GM18909 (cell line): ENCODE data around the gene BBOF1.
"Not testable (repeated sequence)": the region's sequence is repeated elsewhere in the genome, so short reads cannot be mapped to it uniquely, and the experiment has no call there.

Source experiments
- ATAC-seq: cut with Tn5 transposase; IDR thresholded peaks from one replicate; pipeline ENCODE4 v1.9.1; 2021; ENCODE audit warnings: mild to moderate bottlenecking; ENCODE audit not compliant: unreplicated experiment, poor library complexity

BBOF1 gene, protein sequence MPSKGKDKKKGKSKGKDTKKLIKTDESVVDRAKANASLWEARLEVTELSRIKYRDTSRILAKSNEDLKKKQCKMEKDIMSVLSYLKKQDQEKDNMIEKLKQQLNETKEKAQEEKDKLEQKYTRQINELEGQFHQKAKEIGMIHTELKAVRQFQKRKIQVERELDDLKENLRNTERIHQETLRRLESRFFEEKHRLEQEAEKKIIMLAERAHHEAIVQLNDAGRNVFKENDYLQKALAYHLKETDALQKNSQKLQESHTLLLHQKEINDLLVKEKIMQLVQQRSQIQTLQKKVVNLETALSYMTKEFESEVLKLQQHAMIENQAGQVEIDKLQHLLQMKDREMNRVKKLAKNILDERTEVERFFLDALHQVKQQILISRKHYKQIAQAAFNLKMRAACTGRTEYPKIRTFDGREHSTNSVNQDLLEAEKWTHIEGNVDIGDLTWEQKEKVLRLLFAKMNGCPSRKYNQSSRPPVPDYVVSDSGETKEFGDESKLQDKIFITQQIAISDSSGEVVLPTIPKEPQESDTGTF

DNA sequence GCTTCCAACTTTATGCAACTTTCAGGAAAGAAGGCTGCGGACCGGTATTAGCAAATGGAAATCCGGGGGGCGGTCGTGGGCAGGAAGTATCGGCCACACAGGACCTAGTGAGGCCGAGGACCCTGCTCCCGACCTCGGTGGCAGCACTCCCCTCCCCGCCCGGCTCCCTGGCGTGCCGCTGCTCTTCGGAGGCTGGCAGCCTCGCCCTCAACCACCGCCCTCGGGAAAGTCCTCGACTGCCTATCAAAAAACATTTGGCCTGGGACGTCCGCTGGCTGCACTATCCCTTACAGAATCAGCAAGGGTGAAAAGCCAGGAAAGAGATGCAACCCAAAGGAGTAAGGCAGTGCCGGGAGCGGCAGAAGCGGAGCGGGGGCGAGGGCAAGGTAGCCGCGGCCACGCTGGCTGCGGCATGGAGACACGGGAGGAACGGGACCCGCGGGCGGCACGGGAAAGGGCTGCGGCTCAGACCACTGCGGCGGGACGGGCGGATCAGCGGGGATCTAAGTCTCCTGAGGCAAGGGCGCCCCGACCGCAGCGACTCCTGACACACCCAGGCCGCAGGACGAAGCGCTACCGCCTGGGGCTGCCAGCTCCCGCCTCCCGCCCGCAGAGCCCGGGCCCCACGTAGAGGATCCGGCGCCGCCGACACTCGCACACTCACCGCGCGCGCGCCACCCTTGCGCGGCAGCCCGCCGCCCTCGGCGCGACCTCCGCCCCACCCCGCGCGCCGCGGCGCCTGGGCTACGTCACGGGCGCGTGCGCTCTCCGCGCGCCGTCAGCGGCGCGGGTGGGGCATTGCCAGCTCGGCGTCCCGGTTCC is at the start of gene BBOF1, which contains the start of gene ENTPD5:
TSS of gene BBOF1 (plus strand) at position 764 of the 822 bp plus-strand sequence. CDS start 130 bp downstream, outside the sequence.
TSS of gene ENTPD5 (minus strand) at position 703 of the 822 bp plus-strand sequence. CDS start 31,186 bp downstream, outside the sequence.
- ATAC-seq = peak; percentile 93

DNA sequence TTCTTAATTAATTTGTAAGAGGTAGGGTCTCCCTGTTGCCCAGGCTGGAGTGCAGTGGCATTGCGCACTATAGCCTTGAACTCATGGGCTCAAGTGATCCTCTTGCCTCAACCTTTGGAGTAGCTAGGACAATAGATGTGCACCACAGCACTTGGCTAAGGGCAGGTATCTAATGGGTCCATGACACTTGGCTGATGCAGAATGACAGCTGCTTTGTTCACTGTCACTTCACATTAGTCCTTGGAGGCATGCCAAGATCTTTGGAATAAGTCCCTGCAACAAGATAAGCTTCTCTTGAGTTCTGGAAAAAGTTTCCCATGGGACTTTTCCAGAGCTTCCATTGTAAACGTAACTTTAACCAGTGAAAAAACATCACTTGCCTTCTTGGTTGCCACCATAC is 45.7 kb upstream of the BBOF1 start:
- ATAC-seq = no peak

DNA sequence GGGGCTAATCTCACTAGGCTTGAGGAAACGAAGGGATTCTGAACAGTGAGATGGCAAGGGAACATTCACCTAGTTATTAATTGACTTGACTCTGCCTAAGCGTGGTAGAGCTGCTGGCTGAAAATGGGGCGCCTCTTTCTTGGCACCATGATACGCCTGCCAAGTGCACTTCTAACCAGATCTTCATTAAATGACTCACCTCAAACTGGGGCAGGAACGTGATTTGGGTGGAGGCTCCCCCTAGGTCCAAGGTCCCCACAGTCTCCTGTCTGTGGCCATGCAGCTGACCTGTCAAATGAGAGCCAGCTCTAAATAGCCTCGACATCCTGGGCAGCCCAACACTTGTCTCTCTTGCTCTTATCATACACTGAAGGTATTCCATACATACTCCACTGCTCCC is 43.0 kb upstream of the BBOF1 start:
- no peak for ATAC-seq

DNA sequence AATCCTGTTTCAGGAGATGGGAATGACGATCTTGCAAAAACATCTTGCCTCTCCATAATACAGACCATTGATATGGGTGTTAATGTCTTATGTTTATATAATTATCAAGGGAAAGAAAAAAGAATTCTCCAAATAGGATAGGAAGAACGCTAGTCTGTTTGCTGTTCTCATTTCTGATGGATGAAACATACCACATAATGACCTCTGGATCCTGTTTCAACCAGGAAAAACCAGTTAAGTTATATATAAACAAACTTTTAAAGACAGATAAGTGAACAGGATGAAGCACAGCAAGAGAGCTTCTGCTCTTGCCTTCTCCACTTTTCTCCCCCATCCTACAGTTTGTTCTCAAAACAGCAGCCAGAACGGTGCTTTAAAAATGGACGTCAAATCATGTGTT is 41.3 kb upstream of the BBOF1 start:
- ATAC-seq = no peak

DNA sequence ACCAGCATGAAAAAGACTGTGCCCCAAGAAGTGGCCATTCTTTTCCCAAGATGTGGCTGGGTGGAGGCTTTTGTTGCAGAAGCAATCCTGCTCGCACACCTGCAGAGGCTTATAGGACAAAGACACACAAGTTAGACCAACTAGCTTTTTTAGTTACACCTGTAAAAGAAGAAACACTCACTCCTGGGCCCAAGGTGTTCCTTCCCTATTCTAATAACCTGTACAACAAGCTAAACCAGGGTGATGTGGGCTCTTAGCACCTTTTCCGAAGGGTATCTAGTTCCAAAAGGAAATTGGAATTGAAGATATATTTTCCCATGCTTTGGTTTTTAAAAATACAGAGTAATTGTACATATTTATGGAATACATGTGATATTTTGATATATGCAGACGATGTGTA is 31.1 kb upstream of the BBOF1 start:
- ATAC-seq = no peak

DNA sequence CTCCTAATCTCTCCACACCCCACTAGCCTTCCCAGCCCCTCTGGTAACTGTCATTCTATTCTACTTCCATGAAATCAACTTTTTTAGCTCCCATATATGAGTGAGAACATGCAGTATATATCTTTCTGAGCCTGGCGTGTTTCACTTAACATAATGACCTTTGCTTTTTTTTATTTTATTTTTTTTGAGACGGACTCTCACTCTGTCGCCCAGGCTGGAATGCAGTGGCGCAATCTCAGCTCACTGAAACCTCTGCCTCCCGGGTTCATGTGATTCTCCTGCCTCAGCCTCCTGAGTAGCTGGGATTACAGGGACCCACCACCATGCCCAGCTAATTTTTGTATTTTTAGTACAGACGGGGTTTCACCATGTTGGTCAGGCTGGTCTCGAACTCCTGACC is 30.5 kb upstream of the BBOF1 start:
- not testable (repeated sequence) for ATAC-seq

DNA sequence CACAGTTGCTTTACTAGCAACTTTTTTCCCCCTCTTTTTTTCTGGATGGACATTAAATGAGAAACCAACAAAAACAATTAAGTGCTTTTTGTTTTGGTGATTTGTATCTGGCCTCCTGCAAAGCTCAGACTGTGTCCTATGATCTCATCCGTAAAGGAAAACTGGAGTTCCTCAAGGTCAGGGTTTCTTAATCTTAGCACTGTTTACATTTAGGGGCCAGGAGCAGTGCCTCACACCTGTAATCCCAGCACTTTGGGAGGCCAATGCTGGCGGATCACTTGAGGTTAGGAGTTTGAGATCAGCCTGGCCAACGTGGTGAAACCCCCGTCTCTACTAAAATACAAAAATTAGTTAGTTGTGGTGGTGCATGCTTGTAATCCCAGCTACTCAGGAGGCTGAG is 28.1 kb upstream of the BBOF1 start:
- ATAC-seq = no peak

DNA sequence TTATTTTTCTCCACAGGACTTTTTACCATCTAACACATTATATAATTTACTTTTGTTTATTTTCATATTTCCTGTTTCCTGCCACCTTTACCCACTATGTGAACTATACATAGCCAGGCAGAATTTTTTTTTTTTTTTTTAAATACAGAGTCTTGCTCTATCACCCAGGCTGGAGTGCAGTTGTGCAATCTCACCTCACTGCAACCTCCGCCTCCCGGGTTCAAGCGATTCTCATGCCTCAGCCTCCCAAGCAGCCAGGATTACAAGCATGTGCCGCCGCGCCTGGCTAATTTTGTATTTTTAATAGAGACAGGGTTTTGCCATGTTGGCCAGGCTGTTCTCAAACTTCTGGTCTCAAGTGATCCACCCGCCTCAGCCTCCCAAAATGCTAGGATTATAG is 24.2 kb upstream of the BBOF1 start:
- ATAC-seq = not testable (repeated sequence)

DNA sequence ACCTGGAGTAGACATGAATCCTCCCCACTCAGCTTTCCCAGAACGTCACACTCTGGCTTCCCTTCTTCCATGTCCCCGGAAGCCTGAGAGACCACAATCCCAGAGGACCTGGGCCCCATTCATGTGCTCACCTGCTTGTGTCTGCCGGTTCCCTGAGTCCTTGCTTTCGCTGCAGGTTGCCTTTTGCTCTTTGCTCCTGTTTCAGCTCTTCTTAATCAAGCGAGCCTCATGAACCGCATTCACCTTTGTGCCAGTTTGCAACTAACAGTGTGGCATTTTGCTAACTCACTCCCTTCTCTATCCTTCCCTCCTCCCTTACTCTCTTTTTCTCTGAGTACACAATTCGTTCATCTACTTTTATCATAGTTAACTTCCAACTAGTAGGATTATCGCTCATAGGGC is 23.2 kb upstream of the BBOF1 start:
- ATAC-seq = no peak

DNA sequence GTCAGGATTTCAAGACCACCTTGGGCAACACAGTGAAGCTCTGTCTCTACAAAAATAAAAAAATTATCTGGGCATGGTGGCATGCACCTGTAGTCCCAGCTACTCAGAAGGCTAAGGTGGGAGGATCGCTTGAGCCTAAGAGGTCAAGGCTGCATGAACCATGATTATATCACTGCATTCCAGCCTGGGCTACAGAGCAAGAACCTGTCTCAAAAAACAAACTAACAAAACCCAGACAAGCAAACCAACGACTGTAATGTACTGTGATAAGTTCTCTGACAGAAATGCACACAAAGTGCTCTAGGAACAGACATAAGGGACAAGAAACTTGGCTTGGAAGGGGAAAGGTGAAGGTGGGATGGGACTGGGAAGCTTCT is 22.4 kb upstream of the BBOF1 start:
- ATAC-seq = no peak

DNA sequence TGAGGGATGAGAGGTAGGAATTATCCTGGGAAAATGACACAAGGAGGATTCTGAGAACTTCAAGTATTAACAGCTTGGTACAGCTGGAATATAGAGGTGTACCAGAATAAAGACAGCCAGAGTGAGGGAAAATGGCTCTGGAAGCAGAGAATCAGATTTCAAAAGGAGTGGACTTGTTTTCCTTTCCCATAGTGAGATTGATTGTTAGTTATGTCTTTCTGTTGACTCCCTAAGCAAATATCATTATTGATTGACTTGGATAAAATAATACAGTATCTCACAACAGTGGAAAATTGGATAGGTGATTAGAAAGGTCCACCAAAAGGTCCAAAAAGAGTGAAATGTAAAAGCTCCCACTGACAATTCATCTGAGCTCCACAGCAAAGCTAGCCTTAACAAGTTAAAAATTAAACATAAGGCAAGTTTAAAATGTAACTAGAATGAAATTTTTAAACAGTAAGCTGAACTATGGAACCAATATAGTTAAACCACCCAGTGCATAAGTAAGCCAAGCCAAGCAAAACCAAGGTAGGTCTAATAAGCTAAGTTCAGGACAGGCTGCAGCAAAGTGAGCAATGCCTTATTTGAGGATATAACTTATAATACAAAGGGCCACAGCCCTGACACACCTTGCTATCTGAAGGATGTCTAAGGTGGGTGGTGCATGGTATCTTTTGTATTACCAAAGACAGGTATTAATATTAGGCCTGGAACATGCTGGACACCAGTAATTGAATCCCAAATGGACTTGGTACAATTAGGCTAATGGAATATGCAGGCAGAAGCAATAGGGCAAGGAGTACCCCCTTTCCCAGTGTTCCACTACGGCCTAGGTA is 21.8 kb upstream of the BBOF1 start:
- ATAC-seq = no peak

DNA sequence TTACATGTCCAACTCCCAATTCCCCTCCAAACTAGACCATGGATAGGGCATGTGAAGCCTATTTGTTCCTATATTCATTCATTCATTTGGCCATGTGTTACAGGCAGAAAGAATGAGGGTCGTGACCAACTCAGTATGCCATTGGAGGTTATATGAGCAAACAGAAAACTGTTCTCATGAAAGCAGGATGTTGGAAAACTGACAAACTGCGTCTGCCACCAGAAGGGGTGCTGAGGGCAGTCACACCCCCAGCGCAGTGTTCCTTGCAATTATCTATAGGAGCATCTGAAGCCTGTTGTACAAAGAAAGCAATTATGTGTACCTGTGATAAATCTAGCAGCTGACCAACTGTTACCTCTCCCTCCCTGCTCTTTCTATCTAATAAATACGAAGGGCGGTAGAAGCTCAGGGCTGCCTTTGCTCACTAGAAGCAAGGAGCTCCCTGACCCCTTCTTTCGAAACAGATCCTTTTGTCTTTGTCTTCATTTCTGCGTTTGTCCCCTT is 21.2 kb upstream of the BBOF1 start:
- no peak for ATAC-seq

DNA sequence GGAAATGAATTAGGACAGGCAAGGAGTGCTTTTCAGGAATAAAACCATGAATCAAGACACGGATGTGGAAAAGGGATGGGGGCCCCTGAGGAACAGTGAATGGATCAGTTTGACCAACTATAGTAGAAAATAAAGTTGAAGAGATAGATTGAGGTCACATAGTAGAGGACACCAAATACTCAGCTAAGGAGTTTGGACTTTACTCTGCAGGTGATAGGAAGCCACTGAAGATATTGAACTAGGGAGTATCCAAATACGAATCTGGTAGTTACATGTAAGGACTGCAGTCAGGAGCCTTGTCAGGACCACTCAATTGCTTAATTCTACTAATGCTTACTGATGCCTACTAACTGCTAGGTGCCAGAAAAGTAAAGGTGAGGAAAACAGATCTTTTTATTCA is 20.4 kb upstream of the BBOF1 start:
- ATAC-seq = no peak

DNA sequence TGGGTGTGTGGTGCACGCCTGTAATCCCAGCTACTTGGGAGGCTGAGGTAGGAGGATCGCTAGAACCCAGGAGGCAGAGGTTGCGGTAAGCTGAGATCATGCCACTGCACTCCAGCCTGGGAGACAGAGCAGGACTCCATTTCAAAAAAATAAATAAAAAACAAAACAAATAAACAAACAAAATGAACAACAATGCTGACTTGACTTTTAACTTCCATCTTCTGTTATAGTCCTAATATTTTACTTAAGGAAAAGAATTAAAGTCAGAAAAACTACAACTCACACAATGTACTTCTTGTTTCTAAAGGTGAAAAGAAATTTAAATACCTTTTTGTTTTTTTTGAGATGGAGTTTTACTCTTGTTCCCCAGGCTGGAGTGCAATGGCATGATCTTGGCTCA is 13.5 kb upstream of the BBOF1 start:
- ATAC-seq = not testable (repeated sequence)

DNA sequence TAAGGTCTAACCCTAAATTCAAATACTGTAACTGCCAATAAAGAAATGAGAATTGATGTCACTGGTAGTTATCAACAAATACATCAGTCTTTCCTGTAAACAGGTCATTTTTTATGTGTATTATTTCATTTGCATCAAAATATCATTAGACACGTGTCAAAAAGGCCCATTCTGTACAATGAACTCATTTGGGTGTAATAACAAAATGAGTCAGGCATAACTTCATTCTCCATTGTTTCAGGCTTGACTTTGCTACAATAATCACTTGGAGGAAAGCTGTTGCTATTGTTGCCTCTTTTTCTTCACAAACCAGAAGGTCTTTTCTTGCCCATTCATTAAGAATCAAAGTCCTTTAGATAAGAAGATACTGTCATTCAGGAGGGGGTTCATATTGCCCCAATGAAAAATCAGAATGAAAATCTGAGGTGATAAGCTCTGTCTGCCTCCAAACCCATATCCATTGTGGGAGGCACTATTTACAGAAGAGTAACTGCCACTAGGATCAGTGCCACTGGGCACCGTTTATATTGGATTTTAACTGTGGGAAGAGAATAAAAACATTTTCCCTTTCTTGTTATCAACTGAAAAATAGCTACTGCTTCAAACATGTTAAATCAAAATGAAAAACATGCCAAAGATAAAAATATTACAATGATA is 10.2 kb upstream of the BBOF1 start:
- no peak for ATAC-seq

DNA sequence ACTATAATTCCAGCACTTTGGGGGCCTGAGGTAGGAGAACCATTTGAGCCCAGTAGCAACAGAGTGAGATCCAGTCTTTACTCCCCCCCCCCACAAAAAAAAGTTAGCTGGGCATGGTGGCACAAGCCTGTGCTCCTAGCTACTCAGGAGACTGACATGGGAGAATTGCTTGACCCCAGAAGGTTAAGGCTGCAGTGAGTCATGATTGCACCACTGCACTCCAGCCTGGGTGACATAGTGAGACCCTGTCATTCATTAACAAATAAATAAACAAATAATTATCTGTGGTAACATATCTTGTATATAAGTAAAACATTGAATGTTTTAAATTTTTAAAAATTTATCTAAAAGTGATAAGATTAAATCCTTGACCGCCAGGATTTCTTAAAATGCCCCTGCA is 4.8 kb upstream of the BBOF1 start:
- ATAC-seq = no peak

DNA sequence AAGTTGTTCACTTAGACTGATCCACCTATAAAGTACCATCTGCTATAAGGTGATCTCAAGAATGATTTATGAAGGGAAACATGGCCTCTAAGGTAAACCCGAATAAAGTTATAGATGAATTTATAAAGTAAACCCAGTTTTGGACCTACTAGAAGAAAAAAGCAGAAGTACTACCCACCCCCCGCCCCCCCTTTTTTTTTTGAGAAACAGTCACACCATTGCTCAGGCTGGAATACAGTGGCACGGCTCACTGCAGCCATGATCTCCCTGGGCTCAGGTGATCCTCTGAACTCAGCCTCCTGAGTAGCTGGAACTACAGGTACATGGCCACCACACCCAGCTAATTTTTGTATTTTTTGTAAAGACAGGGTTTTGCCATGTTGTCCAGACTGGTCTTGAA is 4.0 kb upstream of the BBOF1 start:
- no peak for ATAC-seq

DNA sequence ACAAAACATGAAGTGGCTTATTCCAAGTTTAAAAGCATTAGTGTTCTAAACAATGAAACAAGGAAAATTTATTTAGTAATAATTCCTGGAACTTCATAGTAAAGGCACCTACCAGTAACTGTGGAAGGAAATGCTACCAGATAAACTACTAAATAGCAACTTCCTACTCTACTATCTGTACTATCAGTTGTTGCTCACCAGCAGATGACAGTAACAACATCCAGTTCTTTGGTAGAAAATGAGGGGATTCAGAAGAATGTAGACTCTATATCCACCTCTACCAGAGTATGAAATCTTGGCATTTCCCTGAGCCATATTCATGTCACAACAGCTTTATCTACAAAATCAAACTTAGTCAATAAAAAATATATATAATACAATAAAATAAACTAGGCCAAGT is 3.2 kb upstream of the BBOF1 start:
- no peak for ATAC-seq

DNA sequence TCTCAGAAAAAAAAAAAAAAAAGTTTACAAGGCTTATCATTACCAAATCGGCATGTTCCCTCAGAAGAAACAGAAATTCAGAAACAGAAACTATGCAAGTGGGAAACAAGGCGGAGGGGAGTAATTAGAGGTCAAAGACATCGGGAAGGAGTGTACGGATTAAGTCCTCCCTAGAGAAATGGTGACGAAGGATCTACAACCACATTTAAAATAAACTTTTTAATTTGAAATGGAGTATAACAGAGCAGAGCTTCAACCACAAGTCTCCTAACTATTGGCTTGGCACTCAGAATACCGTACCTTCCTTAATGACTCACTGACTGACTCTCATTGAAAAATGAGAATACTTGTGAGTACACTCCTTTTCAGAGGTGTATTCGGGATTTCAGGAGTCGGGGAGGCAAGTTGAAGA is 969 bp upstream of the BBOF1 start:
- peak; percentile 11 for ATAC-seq
